ENCODE data around the gene L2HGDH. TPM values are rescaled to one million over a fixed set of nuclear protein-coding genes. Genes with fewer than 3 reads are reported as not detected.

Gene L2HGDH
- total RNA-seq, 1 experiment from 2014 or later, result 24.0 TPM

DNA sequence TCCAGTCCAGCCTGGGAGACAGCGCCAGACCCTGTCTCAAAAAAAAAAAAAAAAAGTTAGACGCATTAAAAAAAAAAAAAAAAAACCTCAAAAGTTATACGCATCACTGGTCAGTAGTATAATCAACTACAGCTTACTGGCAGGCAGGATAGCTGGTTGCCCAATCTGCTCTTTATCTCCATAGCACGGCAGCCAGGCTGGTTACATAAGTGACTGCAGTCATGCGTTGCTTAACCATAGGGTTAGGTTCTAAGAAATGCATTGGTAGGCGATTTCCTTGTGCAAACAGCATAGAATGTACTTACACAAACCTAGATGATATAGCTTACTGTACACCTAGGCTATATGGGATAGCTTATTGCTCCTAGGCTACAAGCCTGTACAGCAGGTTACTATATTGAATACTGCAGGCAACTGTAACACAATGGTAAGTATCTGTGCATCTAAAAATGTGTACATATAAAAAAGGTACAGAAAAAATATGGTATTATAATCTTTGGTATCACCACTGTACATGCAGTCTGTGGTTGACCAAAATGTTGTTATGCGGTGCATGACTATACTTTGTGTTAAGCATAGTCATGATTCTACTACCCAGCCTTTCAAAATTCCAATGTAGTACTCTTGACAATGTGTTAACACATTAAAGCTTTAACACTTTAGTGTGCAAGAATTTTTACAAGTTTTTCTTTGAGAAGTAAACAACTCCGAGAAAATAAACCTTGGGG, 8.1 kb downstream of the L2HGDH start:
- CTCF ChIA-PET, result no interaction called here
- DNase-seq (ENCODE audit: low spot score) (no peak), ATAC-seq (no peak)
- no peak overlapping the region for H3K27ac Mint-ChIP-seq
- TF ChIP-seq GABPB1 (CRISPR knock-in tag; IDR thresholded peaks at IDR 0.05) (peak; percentile 67; the same call in 1 of the 2 replicates), ZNF138 (CRISPR knock-in tag; conservative IDR thresholded peaks at IDR 0.05) (no peak)
- peaks cover 26% of the 10 kb centered on the region for H3K36me3 Mint-ChIP-seq
- no peaks in the 10 kb centered on the region for H3K27me3 Mint-ChIP-seq (ENCODE audit: low read depth)
- H3K4me1 Mint-ChIP-seq, result peaks cover 23% of the 10 kb centered on the region
- peaks cover 15% of the 10 kb centered on the region for H3K9me3 Mint-ChIP-seq
- H3K4me3 Mint-ChIP-seq, result no peak overlapping the region
- POLR2A ChIA-PET, result no interaction called here

DNA sequence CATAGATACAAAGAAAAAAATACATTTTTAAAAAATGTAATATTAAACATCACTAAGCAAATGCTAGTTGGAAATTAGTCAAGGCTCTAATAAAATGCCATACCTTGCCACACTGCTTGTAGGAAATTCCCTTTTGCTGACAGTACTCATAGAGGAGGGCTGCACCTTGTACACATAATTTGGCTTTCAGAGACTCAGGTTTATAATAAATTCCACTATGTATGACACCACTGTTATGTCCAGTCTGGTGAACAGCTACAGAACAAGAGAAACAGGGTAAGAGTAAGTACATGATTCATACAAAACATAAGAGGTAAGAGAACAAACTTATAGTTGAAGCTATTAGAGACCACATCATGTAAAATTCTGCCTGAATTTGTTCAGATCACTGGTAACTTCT, 10.1 kb downstream of the L2HGDH start:
- no peak for DNase-seq (ENCODE audit: low spot score)
- no peak overlapping the region for H3K4me3 Mint-ChIP-seq
- no peak overlapping the region for H3K27ac Mint-ChIP-seq
- ATAC-seq, result no peak
- no peak for TF ChIP-seq HMGA2 (CRISPR knock-in tag; IDR thresholded peaks at IDR 0.05)
- no peak for TF ChIP-seq ZNF219 (CRISPR knock-in tag; IDR thresholded peaks at IDR 0.05; ENCODE audit: borderline replicate concordance)
- TF ChIP-seq, protein P1, sequence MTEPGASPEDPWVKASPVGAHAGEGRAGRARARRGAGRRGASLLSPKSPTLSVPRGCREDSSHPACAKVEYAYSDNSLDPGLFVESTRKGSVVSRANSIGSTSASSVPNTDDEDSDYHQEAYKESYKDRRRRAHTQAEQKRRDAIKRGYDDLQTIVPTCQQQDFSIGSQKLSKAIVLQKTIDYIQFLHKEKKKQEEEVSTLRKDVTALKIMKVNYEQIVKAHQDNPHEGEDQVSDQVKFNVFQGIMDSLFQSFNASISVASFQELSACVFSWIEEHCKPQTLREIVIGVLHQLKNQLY (CRISPR knock-in tag; IDR thresholded peaks at IDR 0.05), result no peak
- TF ChIP-seq, protein P2, sequence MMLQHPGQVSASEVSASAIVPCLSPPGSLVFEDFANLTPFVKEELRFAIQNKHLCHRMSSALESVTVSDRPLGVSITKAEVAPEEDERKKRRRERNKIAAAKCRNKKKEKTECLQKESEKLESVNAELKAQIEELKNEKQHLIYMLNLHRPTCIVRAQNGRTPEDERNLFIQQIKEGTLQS (CRISPR knock-in tag; conservative IDR thresholded peaks at IDR 0.05), result no peak
- TF ChIP-seq NFE2L1 (CRISPR knock-in tag; IDR thresholded peaks at IDR 0.05), result no peak
- TF ChIP-seq, protein P3, sequence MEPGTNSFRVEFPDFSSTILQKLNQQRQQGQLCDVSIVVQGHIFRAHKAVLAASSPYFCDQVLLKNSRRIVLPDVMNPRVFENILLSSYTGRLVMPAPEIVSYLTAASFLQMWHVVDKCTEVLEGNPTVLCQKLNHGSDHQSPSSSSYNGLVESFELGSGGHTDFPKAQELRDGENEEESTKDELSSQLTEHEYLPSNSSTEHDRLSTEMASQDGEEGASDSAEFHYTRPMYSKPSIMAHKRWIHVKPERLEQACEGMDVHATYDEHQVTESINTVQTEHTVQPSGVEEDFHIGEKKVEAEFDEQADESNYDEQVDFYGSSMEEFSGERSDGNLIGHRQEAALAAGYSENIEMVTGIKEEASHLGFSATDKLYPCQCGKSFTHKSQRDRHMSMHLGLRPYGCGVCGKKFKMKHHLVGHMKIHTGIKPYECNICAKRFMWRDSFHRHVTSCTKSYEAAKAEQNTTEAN (CRISPR knock-in tag; IDR thresholded peaks at IDR 0.05), result no peak
- TF ChIP-seq KAT7 (CRISPR knock-in tag; IDR thresholded peaks at IDR 0.05; ENCODE audit: borderline replicate concordance), result no peak
- TF ChIP-seq CREB1 (CRISPR knock-in tag; IDR thresholded peaks at IDR 0.05), result no peak
- no peak for TF ChIP-seq PRRX2 (CRISPR knock-in tag; IDR thresholded peaks at IDR 0.05)
- TF ChIP-seq, protein P4, sequence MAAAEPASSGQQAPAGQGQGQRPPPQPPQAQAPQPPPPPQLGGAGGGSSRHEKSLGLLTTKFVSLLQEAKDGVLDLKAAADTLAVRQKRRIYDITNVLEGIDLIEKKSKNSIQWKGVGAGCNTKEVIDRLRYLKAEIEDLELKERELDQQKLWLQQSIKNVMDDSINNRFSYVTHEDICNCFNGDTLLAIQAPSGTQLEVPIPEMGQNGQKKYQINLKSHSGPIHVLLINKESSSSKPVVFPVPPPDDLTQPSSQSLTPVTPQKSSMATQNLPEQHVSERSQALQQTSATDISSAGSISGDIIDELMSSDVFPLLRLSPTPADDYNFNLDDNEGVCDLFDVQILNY (CRISPR knock-in tag; IDR thresholded peaks at IDR 0.05), result no peak
- no peak for TF ChIP-seq CREM (CRISPR knock-in tag; IDR thresholded peaks at IDR 0.05)
- TF ChIP-seq TP53 (CRISPR knock-in tag; IDR thresholded peaks at IDR 0.05), result no peak
- TF ChIP-seq, protein P5, sequence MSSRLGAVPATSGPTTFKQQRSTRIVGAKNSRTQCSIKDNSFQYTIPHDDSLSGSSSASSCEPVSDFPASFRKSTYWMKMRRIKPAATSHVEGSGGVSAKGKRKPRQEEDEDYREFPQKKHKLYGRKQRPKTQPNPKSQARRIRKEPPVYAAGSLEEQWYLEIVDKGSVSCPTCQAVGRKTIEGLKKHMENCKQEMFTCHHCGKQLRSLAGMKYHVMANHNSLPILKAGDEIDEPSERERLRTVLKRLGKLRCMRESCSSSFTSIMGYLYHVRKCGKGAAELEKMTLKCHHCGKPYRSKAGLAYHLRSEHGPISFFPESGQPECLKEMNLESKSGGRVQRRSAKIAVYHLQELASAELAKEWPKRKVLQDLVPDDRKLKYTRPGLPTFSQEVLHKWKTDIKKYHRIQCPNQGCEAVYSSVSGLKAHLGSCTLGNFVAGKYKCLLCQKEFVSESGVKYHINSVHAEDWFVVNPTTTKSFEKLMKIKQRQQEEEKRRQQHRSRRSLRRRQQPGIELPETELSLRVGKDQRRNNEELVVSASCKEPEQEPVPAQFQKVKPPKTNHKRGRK (CRISPR knock-in tag; IDR thresholded peaks at IDR 0.05; ENCODE audit: borderline replicate concordance), result no peak
- no peak for TF ChIP-seq ZNF232 (CRISPR knock-in tag; IDR thresholded peaks at IDR 0.05)
- TF ChIP-seq, protein P6, sequence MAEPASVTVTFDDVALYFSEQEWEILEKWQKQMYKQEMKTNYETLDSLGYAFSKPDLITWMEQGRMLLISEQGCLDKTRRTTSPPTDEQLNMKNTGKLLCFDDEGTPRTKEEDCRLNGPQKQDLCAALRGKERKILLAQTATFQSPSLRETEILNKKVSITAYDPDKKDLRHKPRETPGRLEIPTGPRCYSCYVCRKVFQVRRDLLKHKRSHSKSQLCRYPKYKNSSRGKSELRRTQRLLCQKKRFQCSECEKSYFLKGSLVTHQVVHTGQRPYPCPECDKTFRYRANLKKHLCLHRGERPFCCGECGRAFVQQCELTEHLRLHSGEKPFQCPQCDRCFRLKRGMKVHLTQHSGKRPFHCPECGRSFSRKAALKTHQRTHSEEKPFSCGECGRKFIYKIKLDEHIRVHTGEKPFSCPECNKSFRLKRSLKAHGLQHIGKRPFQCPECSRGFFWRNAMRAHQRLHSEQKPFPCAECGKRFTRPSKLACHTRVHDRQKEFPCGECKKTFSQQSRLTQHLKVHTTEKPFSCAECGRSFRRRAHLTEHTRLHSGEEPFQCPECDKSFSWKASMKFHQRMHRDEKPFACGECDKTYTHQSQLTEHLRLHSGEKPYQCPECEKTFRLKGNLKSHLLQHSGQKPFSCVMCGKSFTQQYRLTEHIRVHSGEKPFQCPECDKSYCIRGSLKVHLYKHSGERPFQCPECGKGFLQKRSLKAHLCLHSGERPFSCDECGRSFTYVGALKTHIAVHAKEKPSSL (CRISPR knock-in tag; conservative IDR thresholded peaks at IDR 0.05), result no peak
- TF ChIP-seq, protein P7, sequence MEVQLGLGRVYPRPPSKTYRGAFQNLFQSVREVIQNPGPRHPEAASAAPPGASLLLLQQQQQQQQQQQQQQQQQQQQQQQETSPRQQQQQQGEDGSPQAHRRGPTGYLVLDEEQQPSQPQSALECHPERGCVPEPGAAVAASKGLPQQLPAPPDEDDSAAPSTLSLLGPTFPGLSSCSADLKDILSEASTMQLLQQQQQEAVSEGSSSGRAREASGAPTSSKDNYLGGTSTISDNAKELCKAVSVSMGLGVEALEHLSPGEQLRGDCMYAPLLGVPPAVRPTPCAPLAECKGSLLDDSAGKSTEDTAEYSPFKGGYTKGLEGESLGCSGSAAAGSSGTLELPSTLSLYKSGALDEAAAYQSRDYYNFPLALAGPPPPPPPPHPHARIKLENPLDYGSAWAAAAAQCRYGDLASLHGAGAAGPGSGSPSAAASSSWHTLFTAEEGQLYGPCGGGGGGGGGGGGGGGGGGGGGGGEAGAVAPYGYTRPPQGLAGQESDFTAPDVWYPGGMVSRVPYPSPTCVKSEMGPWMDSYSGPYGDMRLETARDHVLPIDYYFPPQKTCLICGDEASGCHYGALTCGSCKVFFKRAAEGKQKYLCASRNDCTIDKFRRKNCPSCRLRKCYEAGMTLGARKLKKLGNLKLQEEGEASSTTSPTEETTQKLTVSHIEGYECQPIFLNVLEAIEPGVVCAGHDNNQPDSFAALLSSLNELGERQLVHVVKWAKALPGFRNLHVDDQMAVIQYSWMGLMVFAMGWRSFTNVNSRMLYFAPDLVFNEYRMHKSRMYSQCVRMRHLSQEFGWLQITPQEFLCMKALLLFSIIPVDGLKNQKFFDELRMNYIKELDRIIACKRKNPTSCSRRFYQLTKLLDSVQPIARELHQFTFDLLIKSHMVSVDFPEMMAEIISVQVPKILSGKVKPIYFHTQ (CRISPR knock-in tag; IDR thresholded peaks at IDR 0.05), result no peak
- TF ChIP-seq, protein P8, sequence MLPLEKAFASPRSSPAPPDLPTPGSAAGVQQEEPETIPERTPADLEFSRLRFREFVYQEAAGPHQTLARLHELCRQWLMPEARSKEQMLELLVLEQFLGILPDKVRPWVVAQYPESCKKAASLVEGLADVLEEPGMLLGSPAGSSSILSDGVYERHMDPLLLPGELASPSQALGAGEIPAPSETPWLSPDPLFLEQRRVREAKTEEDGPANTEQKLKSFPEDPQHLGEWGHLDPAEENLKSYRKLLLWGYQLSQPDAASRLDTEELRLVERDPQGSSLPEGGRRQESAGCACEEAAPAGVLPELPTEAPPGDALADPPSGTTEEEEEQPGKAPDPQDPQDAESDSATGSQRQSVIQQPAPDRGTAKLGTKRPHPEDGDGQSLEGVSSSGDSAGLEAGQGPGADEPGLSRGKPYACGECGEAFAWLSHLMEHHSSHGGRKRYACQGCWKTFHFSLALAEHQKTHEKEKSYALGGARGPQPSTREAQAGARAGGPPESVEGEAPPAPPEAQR (CRISPR knock-in tag; IDR thresholded peaks at IDR 0.05), result no peak
- TF ChIP-seq, protein P9, sequence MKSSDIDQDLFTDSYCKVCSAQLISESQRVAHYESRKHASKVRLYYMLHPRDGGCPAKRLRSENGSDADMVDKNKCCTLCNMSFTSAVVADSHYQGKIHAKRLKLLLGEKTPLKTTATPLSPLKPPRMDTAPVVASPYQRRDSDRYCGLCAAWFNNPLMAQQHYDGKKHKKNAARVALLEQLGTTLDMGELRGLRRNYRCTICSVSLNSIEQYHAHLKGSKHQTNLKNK (CRISPR knock-in tag; IDR thresholded peaks at IDR 0.05), result no peak
- no peak for TF ChIP-seq EMX1 (CRISPR knock-in tag; IDR thresholded peaks at IDR 0.05)
- peaks cover 20% of the 10 kb centered on the region for H3K9me3 Mint-ChIP-seq
- H3K36me3 Mint-ChIP-seq, result peaks cover 33% of the 10 kb centered on the region
- H3K27me3 Mint-ChIP-seq (ENCODE audit: low read depth), result no peaks in the 10 kb centered on the region
- ChIA-PET CTCF (no interaction called here), POLR2A (no interaction called here)
- H3K4me1 Mint-ChIP-seq, result peaks cover 22% of the 10 kb centered on the region

All from WTC11 (cell line).